HCT116 (cell line): ENCODE data around the gene ALPL.

Source experiments
- CEBPB ChIP-seq: IDR thresholded peaks from 2 replicates; pipeline ENCODE4 v1.6.1; 2012; ENCODE audit warnings: low read depth
- ELF1 ChIP-seq: IDR thresholded peaks from 2 replicates; pipeline ENCODE4 v1.6.1; 2012; ENCODE audit warnings: low read depth, borderline replicate concordance
- EZH2 ChIP-seq: fragments of 200-600 bp; sonication (generic); IDR thresholded peaks from 2 replicates; pipeline ENCODE4 v1.6.1; 2017; ENCODE audit warnings: antibody characterized with exemption, mixed run types
- EZH2phosphoT487 ChIP-seq: fragments of 200-600 bp; IDR thresholded peaks from 2 replicates; pipeline ENCODE4 v1.6.1; 2018; ENCODE audit warnings: antibody characterized with exemption, borderline replicate concordance
- JUND ChIP-seq: IDR thresholded peaks from 2 replicates; pipeline ENCODE4 v1.6.1; 2012
- POLR2A ChIP-seq: IDR thresholded peaks from 2 replicates; pipeline ENCODE4 v1.7.0; 2011; ENCODE audit warnings: borderline replicate concordance; ENCODE audit not compliant: insufficient read depth, insufficient read length; ENCODE audit errors: extremely low read depth
- POLR2AphosphoS5 ChIP-seq: IDR thresholded peaks from 2 replicates; pipeline ENCODE4 v1.6.1; 2011; ENCODE audit warnings: mild to moderate bottlenecking, low read depth, low read length, moderate library complexity
- YY1 ChIP-seq: IDR thresholded peaks from 2 replicates; pipeline ENCODE4 v1.6.1; 2011; ENCODE audit warnings: low read length, low read depth, moderate library complexity, mild to moderate bottlenecking; ENCODE audit not compliant: insufficient replicate concordance; ENCODE audit errors: extremely low read depth
- ZFX ChIP-seq: fragments of 450-650 bp; IDR thresholded peaks from 2 replicates; pipeline ENCODE4 v1.6.1; 2017
- ZNF274 ChIP-seq: fragments of 200-500 bp; sonication (Bioruptor generic); IDR thresholded peaks from 2 replicates; pipeline ENCODE4 v1.6.1; 2014; ENCODE audit warnings: mild to moderate bottlenecking, low read depth, low read length, inconsistent platforms
- TF ChIP-seq, protein P1 (sequence below), 3 experiments: fragments of 200-600 bp in 1 of 3; sonication (generic) in 1 of 3; IDR thresholded peaks in 2 of 3; conservative IDR thresholded peaks in 1 of 3; 2 replicates each; pipeline ENCODE4 v1.5.1; 2012 to 2017; ENCODE audit warnings: low read depth in 2 of 3, low read length in 2 of 3, antibody characterized with exemption in 1 of 3, borderline replicate concordance in 1 of 3, control low read depth in 1 of 3, mild to moderate bottlenecking in 1 of 3, mixed read lengths in 1 of 3, mixed run types in 1 of 3, moderate library complexity in 1 of 3; ENCODE audit not compliant: insufficient read depth in 1 of 3
- TF ChIP-seq, protein P2 (sequence below): IDR thresholded peaks from 2 replicates; pipeline ENCODE4 v1.6.1; 2011; ENCODE audit warnings: mild to moderate bottlenecking, low read length, moderate library complexity; ENCODE audit not compliant: insufficient replicate concordance; ENCODE audit errors: extremely low read depth
- TF ChIP-seq, protein P3 (sequence below): IDR thresholded peaks from 2 replicates; pipeline ENCODE4 v1.6.1; 2012
- TF ChIP-seq, protein P4 (sequence below): IDR thresholded peaks from 2 replicates; pipeline ENCODE4 v1.6.1; 2012; ENCODE audit warnings: low read depth

DNA sequence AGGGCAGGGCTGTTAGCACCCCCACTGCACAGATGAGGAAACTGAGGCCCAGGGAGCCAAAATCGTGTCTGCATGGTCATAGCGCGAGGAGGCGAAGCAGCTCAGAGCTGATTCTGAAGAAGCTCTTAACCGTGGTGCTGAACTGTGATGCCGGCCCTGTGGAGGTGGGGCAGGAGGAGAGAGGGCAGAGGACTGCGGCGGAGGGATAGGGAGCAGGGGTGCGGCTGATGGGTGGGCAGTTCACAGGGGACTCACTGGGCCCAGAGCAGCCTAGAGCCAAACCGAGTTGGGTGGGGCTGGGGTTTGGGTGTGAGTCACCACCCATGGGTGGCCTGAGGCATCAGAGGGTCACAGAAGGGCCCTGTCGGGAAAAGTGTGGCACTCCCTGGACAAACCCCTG, 85.3 kb downstream of the ALPL start:
- TF ChIP-seq, protein P1, sequence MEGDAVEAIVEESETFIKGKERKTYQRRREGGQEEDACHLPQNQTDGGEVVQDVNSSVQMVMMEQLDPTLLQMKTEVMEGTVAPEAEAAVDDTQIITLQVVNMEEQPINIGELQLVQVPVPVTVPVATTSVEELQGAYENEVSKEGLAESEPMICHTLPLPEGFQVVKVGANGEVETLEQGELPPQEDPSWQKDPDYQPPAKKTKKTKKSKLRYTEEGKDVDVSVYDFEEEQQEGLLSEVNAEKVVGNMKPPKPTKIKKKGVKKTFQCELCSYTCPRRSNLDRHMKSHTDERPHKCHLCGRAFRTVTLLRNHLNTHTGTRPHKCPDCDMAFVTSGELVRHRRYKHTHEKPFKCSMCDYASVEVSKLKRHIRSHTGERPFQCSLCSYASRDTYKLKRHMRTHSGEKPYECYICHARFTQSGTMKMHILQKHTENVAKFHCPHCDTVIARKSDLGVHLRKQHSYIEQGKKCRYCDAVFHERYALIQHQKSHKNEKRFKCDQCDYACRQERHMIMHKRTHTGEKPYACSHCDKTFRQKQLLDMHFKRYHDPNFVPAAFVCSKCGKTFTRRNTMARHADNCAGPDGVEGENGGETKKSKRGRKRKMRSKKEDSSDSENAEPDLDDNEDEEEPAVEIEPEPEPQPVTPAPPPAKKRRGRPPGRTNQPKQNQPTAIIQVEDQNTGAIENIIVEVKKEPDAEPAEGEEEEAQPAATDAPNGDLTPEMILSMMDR (IDR thresholded peaks at IDR 0.05 in 2 of 3, conservative IDR thresholded peaks at IDR 0.05 in 1 of 3; ENCODE audit: borderline replicate concordance in 1 of 3, insufficient read depth in 1 of 3, low read depth in 2 of 3, low read length in 2 of 3): no peak
- no peak for TF ChIP-seq ZFX
- TF ChIP-seq, protein P2, sequence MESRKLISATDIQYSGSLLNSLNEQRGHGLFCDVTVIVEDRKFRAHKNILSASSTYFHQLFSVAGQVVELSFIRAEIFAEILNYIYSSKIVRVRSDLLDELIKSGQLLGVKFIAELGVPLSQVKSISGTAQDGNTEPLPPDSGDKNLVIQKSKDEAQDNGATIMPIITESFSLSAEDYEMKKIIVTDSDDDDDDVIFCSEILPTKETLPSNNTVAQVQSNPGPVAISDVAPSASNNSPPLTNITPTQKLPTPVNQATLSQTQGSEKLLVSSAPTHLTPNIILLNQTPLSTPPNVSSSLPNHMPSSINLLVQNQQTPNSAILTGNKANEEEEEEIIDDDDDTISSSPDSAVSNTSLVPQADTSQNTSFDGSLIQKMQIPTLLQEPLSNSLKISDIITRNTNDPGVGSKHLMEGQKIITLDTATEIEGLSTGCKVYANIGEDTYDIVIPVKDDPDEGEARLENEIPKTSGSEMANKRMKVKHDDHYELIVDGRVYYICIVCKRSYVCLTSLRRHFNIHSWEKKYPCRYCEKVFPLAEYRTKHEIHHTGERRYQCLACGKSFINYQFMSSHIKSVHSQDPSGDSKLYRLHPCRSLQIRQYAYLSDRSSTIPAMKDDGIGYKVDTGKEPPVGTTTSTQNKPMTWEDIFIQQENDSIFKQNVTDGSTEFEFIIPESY: no peak
- no peak for TF ChIP-seq POLR2A
- no peak for TF ChIP-seq JUND
- TF ChIP-seq POLR2AphosphoS5: no peak
- no peak for TF ChIP-seq ELF1
- TF ChIP-seq EZH2: no peak
- no peak for TF ChIP-seq EZH2phosphoT487
- no peak for TF ChIP-seq ZNF274
- no peak for TF ChIP-seq YY1
- TF ChIP-seq CEBPB: no peak
- TF ChIP-seq, protein P3, sequence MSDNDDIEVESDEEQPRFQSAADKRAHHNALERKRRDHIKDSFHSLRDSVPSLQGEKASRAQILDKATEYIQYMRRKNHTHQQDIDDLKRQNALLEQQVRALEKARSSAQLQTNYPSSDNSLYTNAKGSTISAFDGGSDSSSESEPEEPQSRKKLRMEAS: no peak
- TF ChIP-seq, protein P4, sequence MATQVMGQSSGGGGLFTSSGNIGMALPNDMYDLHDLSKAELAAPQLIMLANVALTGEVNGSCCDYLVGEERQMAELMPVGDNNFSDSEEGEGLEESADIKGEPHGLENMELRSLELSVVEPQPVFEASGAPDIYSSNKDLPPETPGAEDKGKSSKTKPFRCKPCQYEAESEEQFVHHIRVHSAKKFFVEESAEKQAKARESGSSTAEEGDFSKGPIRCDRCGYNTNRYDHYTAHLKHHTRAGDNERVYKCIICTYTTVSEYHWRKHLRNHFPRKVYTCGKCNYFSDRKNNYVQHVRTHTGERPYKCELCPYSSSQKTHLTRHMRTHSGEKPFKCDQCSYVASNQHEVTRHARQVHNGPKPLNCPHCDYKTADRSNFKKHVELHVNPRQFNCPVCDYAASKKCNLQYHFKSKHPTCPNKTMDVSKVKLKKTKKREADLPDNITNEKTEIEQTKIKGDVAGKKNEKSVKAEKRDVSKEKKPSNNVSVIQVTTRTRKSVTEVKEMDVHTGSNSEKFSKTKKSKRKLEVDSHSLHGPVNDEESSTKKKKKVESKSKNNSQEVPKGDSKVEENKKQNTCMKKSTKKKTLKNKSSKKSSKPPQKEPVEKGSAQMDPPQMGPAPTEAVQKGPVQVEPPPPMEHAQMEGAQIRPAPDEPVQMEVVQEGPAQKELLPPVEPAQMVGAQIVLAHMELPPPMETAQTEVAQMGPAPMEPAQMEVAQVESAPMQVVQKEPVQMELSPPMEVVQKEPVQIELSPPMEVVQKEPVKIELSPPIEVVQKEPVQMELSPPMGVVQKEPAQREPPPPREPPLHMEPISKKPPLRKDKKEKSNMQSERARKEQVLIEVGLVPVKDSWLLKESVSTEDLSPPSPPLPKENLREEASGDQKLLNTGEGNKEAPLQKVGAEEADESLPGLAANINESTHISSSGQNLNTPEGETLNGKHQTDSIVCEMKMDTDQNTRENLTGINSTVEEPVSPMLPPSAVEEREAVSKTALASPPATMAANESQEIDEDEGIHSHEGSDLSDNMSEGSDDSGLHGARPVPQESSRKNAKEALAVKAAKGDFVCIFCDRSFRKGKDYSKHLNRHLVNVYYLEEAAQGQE: no peak
